Astrocyte of the cerebellum (primary cell): ENCODE measurements around the gene COLEC12.
A peak's percentile ranks its signal among the peaks of the same experiment; 100 is the strongest.
"Not testable (repeated sequence)": the region's sequence is repeated elsewhere in the genome, so short reads cannot be mapped to it uniquely, and the experiment has no call there.

ENCODE experiments used
- DNase-seq: peaks from one replicate; pipeline ENCODE4 v3.0.0-alpha.2; 2011; ENCODE audit warnings: low read depth
- H3K4me3 ChIP-seq: 2 replicates; pipeline ENCODE4 v1.5.1; 2011; ENCODE audit warnings: mild to moderate bottlenecking, low read depth, low read length, moderate library complexity
- in situ Hi-C: cut with HindIII; loops from 2 replicates; pipeline ENCODE4 v1.10.0; 2017; ENCODE audit warnings: low sequenced_read_pairs
- TF ChIP-seq, protein P1 (sequence below): IDR thresholded peaks from 2 replicates; pipeline ENCODE4 v1.5.1; 2012; ENCODE audit warnings: low read length, low read depth, moderate library complexity, mild to moderate bottlenecking; ENCODE audit errors: missing control alignments

COLEC12 gene

GRCh38 chr18:293536-293935 is 207.0 kb downstream of the COLEC12 start:
- in situ Hi-C loops, result no loop called here
- TF ChIP-seq, protein P1, sequence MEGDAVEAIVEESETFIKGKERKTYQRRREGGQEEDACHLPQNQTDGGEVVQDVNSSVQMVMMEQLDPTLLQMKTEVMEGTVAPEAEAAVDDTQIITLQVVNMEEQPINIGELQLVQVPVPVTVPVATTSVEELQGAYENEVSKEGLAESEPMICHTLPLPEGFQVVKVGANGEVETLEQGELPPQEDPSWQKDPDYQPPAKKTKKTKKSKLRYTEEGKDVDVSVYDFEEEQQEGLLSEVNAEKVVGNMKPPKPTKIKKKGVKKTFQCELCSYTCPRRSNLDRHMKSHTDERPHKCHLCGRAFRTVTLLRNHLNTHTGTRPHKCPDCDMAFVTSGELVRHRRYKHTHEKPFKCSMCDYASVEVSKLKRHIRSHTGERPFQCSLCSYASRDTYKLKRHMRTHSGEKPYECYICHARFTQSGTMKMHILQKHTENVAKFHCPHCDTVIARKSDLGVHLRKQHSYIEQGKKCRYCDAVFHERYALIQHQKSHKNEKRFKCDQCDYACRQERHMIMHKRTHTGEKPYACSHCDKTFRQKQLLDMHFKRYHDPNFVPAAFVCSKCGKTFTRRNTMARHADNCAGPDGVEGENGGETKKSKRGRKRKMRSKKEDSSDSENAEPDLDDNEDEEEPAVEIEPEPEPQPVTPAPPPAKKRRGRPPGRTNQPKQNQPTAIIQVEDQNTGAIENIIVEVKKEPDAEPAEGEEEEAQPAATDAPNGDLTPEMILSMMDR, result no peak
- H3K4me3 ChIP-seq, result no peak overlapping the region
- no peak for DNase-seq

DNA sequence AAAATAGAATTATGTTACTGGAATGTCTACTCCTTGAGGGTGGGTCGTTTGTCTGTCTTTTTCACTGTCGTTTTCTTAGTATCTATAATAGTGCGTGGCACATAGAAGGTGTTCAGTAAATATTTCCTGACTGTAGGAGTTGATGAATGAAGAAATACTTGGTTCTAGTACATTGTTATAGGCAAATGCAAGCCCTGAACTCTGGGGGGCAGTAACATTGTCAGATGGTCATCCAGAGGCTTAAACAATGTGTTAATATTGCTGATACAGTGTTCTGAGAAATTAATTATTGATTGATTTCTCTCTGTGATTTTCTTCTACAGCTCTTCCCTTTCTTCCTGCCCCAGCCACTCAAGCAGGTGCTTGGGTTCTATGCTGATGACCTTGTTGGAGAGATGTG is 208.2 kb downstream of the COLEC12 start:
- in situ Hi-C loops, result no loop called here
- TF ChIP-seq, protein P1, result no peak
- no peak for DNase-seq
- no peak overlapping the region for H3K4me3 ChIP-seq

DNA sequence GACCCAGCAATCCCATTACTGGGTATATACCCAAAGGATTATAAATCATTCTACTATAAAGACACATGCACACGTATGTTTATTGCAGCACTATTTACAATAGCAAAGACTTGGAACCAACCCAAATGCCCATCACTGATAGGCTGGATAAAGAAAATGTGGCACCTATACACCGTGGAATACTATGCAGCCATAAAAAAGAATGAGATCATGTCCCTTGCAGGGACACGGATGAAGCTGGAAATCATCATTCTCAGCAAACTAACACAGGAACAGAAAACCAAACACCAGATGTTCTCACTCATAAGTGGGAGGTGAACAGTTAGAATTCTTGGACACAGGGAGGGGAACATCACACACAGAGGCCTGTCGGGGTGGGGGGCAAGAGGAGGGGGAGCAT is 210.5 kb downstream of the COLEC12 start:
- in situ Hi-C loops, H3K4me3 ChIP-seq, DNase-seq: not testable (repeated sequence)

GRCh38 chr18:289026-289425 is 211.5 kb downstream of the COLEC12 start:
- TF ChIP-seq, protein P1, result no peak
- no peak overlapping the region for H3K4me3 ChIP-seq
- in situ Hi-C loops, result no loop called here
- DNase-seq, result no peak

GRCh38 chr18:286515-287310 is 213.8 kb downstream of the COLEC12 start:
- TF ChIP-seq, protein P1, result peak; percentile 63
- in situ Hi-C loops, result no loop called here
- no peak overlapping the region for H3K4me3 ChIP-seq
- no peak for DNase-seq

DNA sequence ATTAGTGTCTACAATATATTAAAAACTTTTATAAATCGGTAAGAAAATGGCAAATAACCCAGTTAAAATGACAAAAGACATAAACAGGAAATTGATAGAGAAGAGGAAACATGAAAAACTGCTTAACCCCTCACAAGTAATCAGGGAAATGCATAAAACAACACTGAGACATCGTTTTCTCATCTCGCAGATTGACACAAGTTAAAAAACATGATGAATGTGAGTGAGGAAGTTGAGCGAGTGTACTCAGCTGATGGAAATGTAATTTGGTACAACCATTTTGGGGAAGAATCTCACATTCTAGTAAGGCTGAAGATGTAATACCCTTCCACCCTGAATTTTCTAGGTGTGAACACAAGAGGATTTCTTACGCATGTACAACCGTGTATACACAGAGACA is 214.7 kb downstream of the COLEC12 start:
- no peak overlapping the region for H3K4me3 ChIP-seq
- TF ChIP-seq, protein P1, result no peak
- DNase-seq, result no peak
- in situ Hi-C loops, result no loop called here

DNA sequence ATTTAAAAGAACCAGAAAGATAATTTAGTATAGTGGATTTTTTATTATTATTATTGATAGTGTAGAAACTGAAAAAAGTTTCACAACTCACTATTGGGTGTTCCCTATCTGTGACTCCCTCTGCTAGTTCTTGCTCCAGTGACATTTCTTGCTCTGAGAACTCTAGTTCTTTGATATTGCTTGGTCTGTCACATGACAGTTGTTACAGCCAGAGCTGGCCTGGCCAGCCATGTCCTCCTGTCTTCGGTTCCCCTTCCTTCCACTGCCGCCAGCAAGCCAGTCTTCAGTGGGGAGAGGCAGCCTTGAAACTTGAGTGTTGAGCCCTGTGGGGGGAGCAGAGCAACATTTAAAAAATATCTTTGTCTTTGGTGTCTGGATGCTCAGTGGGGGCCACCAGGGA is 225.0 kb downstream of the COLEC12 start:
- TF ChIP-seq, protein P1, result no peak
- in situ Hi-C loops, result no loop called here
- DNase-seq, result no peak
- H3K4me3 ChIP-seq, result no peak overlapping the region
